IMR-90 (cell line): Measurements from ENCODE around the gene RASGRF1. TPM values are rescaled to one million over a fixed set of nuclear protein-coding genes. Genes with fewer than 3 reads are reported as not detected.

Experiments
- ATAC-seq: fragments of 200-7000 bp; cut with Tn5 transposase; 2 replicates; pipeline ENCODE4 v1.9.1; 2020; ENCODE audit warnings: low read depth, mild to moderate bottlenecking, moderate library complexity
- BruUV-seq: library from RNA; stranded (reverse); fragments of 400-500 nt; replicated peaks from 2 replicates; lab custom pipeline; 2021; lab: Mats Ljungman, UMichigan
- CTCF ChIA-PET: fragments of 300-600 bp; formaldehyde crosslinking; extraction: SDS; loops from one replicate; lab custom pipeline; 2021; ENCODE audit warnings: antibody characterized with exemption; lab: Yijun Ruan, JAX
- POLR2A ChIA-PET: fragments of 300-600 bp; sonication (Branson Sonifier 250); formaldehyde crosslinking; loops from one replicate; lab custom pipeline; 2022; ENCODE audit warnings: antibody characterized with exemption; ENCODE audit not compliant: unreplicated experiment; lab: Charles Lee
- DNase-seq: peaks from one replicate; pipeline ENCODE4 v3.0.0; 2013
- H2AFZ ChIP-seq: replicated peaks from 2 replicates; pipeline ENCODE3; 2013; ENCODE audit warnings: low read length, mild to moderate bottlenecking; ENCODE audit not compliant: poor library complexity
- H2AK5ac ChIP-seq: 2 replicates; pipeline ENCODE4 v1.6.1; 2013; ENCODE audit warnings: low read depth, low read length, inconsistent platforms
- H2AK9ac ChIP-seq: replicated peaks from 2 replicates; pipeline ENCODE3; 2013; ENCODE audit warnings: mild to moderate bottlenecking, low read depth, low read length, moderate library complexity; ENCODE audit not compliant: poor library complexity
- H2BK120ac ChIP-seq: 2 replicates; pipeline ENCODE4 v1.6.1; 2013; ENCODE audit warnings: low read depth, low read length, inconsistent platforms
- H2BK15ac ChIP-seq: 3 replicates; pipeline ENCODE4 v1.6.1; 2013; ENCODE audit warnings: low read depth, low read length, inconsistent platforms
- H2BK20ac ChIP-seq: 2 replicates; pipeline ENCODE4 v1.6.1; 2013; ENCODE audit warnings: low read depth, mild to moderate bottlenecking, inconsistent platforms, low read length, moderate library complexity
- H2BK5ac ChIP-seq: 2 replicates; pipeline ENCODE4 v1.6.1; 2013; ENCODE audit warnings: mild to moderate bottlenecking, low read depth, low read length, inconsistent platforms; ENCODE audit not compliant: poor library complexity, severe bottlenecking
- H3K14ac ChIP-seq: replicated peaks from 2 replicates; pipeline ENCODE4 v1.6.1; 2013; ENCODE audit warnings: low read depth, low read length, inconsistent platforms
- H3K18ac ChIP-seq: 2 replicates; pipeline ENCODE4 v1.6.1; 2013; ENCODE audit warnings: low read depth, low read length, control low read depth
- H3K23ac ChIP-seq: 2 replicates; pipeline ENCODE4 v1.6.1; 2013; ENCODE audit warnings: low read depth, low read length, inconsistent platforms
- H3K27ac ChIP-seq: 2 replicates; pipeline ENCODE4 v1.5.1; 2013; ENCODE audit warnings: mild to moderate bottlenecking, control low read depth, low read length; ENCODE audit not compliant: insufficient read depth
- H3K27me3 ChIP-seq: 2 replicates; pipeline ENCODE4 v1.6.1; 2013; ENCODE audit warnings: low read length; ENCODE audit not compliant: control insufficient read depth, insufficient read depth
- H3K36me3 ChIP-seq: 2 replicates; pipeline ENCODE4 v1.6.1; 2013; ENCODE audit warnings: low read length, mixed read lengths; ENCODE audit not compliant: control insufficient read depth, insufficient read depth
- H3K4ac ChIP-seq: 2 replicates; pipeline ENCODE4 v1.6.1; 2013; ENCODE audit warnings: low read depth, low read length, inconsistent platforms
- H3K4me1 ChIP-seq: 2 replicates; pipeline ENCODE4 v1.6.1; 2013; ENCODE audit warnings: low read length, mixed read lengths; ENCODE audit not compliant: control insufficient read depth, insufficient read depth
- H3K4me2 ChIP-seq: 2 replicates; pipeline ENCODE4 v1.6.1; 2013; ENCODE audit warnings: low read depth, mild to moderate bottlenecking, control low read depth, low read length, moderate library complexity
- H3K4me3 ChIP-seq: 2 replicates; pipeline ENCODE4 v1.5.1; 2013; ENCODE audit warnings: low read depth, mild to moderate bottlenecking, control low read depth, low read length, moderate library complexity; ENCODE audit not compliant: insufficient read depth
- H3K56ac ChIP-seq: 2 replicates; pipeline ENCODE4 v1.6.1; 2013; ENCODE audit warnings: low read length, inconsistent platforms; ENCODE audit not compliant: insufficient read depth; ENCODE audit errors: extremely low read depth
- H3K79me1 ChIP-seq, 2 experiments: 2 replicates each; pipeline ENCODE4 v1.6.1; 2013; ENCODE audit warnings: low read length in 2 of 2, inconsistent platforms in 1 of 2, low read depth in 1 of 2
- H3K9ac ChIP-seq: 2 replicates; pipeline ENCODE4 v1.6.1; 2013; ENCODE audit warnings: low read depth, low read length, control low read depth
- H3K9me1 ChIP-seq: 2 replicates; pipeline ENCODE4 v1.6.1; 2013; ENCODE audit warnings: low read length, inconsistent platforms; ENCODE audit not compliant: insufficient read depth
- H3K9me3 ChIP-seq: 2 replicates; pipeline ENCODE4 v1.6.1; 2013; ENCODE audit warnings: low read length; ENCODE audit not compliant: control insufficient read depth, insufficient read depth
- H4K20me1 ChIP-seq: 2 replicates; pipeline ENCODE4 v1.6.1; 2013; ENCODE audit warnings: low read length, inconsistent platforms; ENCODE audit not compliant: insufficient read depth
- H4K5ac ChIP-seq: 2 replicates; pipeline ENCODE4 v1.6.1; 2013; ENCODE audit warnings: mild to moderate bottlenecking, low read depth, low read length, control low read depth
- H4K8ac ChIP-seq, 2 experiments: 2 replicates each; pipeline ENCODE4 v1.6.1; 2013; ENCODE audit warnings: low read depth in 2 of 2, low read length in 2 of 2, control low read depth in 1 of 2, inconsistent platforms in 1 of 2
- H4K91ac ChIP-seq: 2 replicates; pipeline ENCODE4 v1.6.1; 2013; ENCODE audit warnings: low read depth, low read length, inconsistent platforms; ENCODE audit not compliant: insufficient read depth
- BHLHE40 ChIP-seq: fragments of 150-350 bp; IDR thresholded peaks from 2 replicates; pipeline ENCODE4 v1.6.1; 2016; ENCODE audit warnings: mild to moderate bottlenecking, low read depth, low read length
- CEBPB ChIP-seq: IDR thresholded peaks from 2 replicates; pipeline ENCODE4 v1.6.1; 2012; ENCODE audit warnings: low read depth, low read length, improper control_type of control experiment
- CHD1 ChIP-seq: IDR thresholded peaks from 2 replicates; pipeline ENCODE4 v1.6.1; 2012; ENCODE audit warnings: low read depth, low read length, improper control_type of control experiment
- ELK1 ChIP-seq: fragments of 150-350 bp; IDR thresholded peaks from 2 replicates; pipeline ENCODE4 v1.6.1; 2016; ENCODE audit warnings: low read depth, mild to moderate bottlenecking, low read length, moderate library complexity, borderline replicate concordance
- FOS ChIP-seq: fragments of 150-350 bp; IDR thresholded peaks from 2 replicates; pipeline ENCODE4 v1.6.1; 2016; ENCODE audit warnings: low read depth, low read length
- MAFK ChIP-seq: IDR thresholded peaks from 2 replicates; pipeline ENCODE4 v1.6.1; 2012; ENCODE audit warnings: low read depth, low read length, improper control_type of control experiment
- MAZ ChIP-seq: IDR thresholded peaks from 2 replicates; pipeline ENCODE4 v1.6.1; 2012; ENCODE audit warnings: low read depth, mild to moderate bottlenecking, low read length, improper control_type of control experiment, moderate library complexity, borderline replicate concordance
- MXI1 ChIP-seq: IDR thresholded peaks from 2 replicates; pipeline ENCODE4 v1.6.1; 2012; ENCODE audit warnings: low read depth, mild to moderate bottlenecking, low read length, moderate library complexity, borderline replicate concordance
- NFE2L2 ChIP-seq: fragments of 150-350 bp; IDR thresholded peaks from 2 replicates; pipeline ENCODE4 v1.6.1; 2016; ENCODE audit warnings: low read depth, mild to moderate bottlenecking, low read length
- POLR2A ChIP-seq: IDR thresholded peaks from 2 replicates; pipeline ENCODE4 v1.6.1; 2012; ENCODE audit warnings: mild to moderate bottlenecking, low read depth, low read length
- RAD21 ChIP-seq: IDR thresholded peaks from 2 replicates; pipeline ENCODE4 v1.6.1; 2012; ENCODE audit warnings: low read length, improper control_type of control experiment
- RCOR1 ChIP-seq: IDR thresholded peaks from 2 replicates; pipeline ENCODE4 v1.6.1; 2012; ENCODE audit warnings: mild to moderate bottlenecking, low read length, improper control_type of control experiment; ENCODE audit not compliant: insufficient replicate concordance
- RFX5 ChIP-seq: IDR thresholded peaks from 2 replicates; pipeline ENCODE4 v1.8.0; 2012; ENCODE audit warnings: low read depth, mild to moderate bottlenecking, low read length, moderate library complexity
- SMC3 ChIP-seq: fragments of 150-350 bp; IDR thresholded peaks from 2 replicates; pipeline ENCODE4 v1.6.1; 2016; ENCODE audit warnings: low read depth, mild to moderate bottlenecking, antibody characterized with exemption, low read length, moderate library complexity
- WGBS, 2 experiments: methylation state at CpG; one replicate each; pipeline versions ENCODE4 v1.1.5 to v1.1.7; 2013; ENCODE audit warnings: missing lambda C conversion rate in 2 of 2; ENCODE audit not compliant: insufficient read length in 1 of 2; ENCODE audit errors: extremely low coverage in 2 of 2; 5-methylcytosine and 5-hydroxymethylcytosine counted together
- dilution Hi-C: fragments of 300-500 bp; cut with HindIII; formaldehyde crosslinking; loops from one replicate; pipeline ENCODE4 v1.14.3; 2018; ENCODE audit warnings: low sequenced_read_pairs; ENCODE audit not compliant: unreplicated experiment
- in situ Hi-C: fragments of 300-500 bp; cut with MboI; formaldehyde crosslinking; loops from 3 replicates; pipeline ENCODE4 v1.14.3; 2019; ENCODE audit warnings: low sequenced_read_pairs, inconsistent platforms, mixed read lengths
- intact Hi-C: fragments of 100-400 bp; cut with micrococcal nuclease; formaldehyde crosslinking; loops from 2 replicates; pipeline ENCODE4 v1.10.0; 2022
- polyA plus RNA-seq, 3 experiments: library from polyadenylated mRNA; depleted of rRNA; stranded (reverse); fragments of >200 nt; gene quantifications; 2 replicates each; pipeline ENCODE4 v1.2.3, GENCODE V29; 2012; ENCODE audit warnings: low replicate concordance in 1 of 3
- total RNA-seq: library from RNA; depleted of rRNA; stranded (reverse); fragments of >200 nt; gene quantifications from 2 replicates; pipeline ENCODE4 v1.2.3, GENCODE V29; 2012
- TF ChIP-seq, protein P1 (sequence below): fragments of 150-350 bp; IDR thresholded peaks from 2 replicates; pipeline ENCODE4 v1.6.1; 2017; ENCODE audit warnings: mild to moderate bottlenecking, antibody characterized with exemption, low read length, low read depth
- TF ChIP-seq, protein P2 (sequence below): conservative IDR thresholded peaks from 2 replicates; pipeline ENCODE4 v1.5.1; 2012; ENCODE audit warnings: mild to moderate bottlenecking, low read depth, low read length, improper control_type of control experiment

Gene RASGRF1
- total and polyA plus RNA-seq, 2 of the 4 experiments (the other 2 are of a cell fraction): under 0.01 to 0.15 TPM

GRCh38 chr15:79129235-79129634, 38.7 kb upstream of the RASGRF1 start:
- CTCF ChIA-PET: no interaction called here
- BruUV-seq: no TSS peak

More at GRCh38 chr15:79129235-79129634, 38.7 kb upstream of the RASGRF1 start:
- no peak overlapping the region for H4K8ac ChIP-seq
- ATAC-seq (no peak), DNase-seq (no peak)
- no peaks in the 10 kb centered on the region for H3K27me3 ChIP-seq
- H3K9ac ChIP-seq: no peak overlapping the region
- H3K9me1 ChIP-seq: no peaks in the 10 kb centered on the region
- no peaks in the 10 kb centered on the region for H3K36me3 ChIP-seq
- H3K18ac ChIP-seq: no peak overlapping the region
- H3K23ac ChIP-seq: no peak overlapping the region
- no peaks in the 10 kb centered on the region for H3K4me1 ChIP-seq
- no peaks in the 10 kb centered on the region for H3K79me1 ChIP-seq
- H2BK120ac ChIP-seq: no peak overlapping the region
- H4K20me1 ChIP-seq: no peaks in the 10 kb centered on the region
- no peak overlapping the region for H3K4me3 ChIP-seq
- no peak overlapping the region for H4K91ac ChIP-seq
- in situ Hi-C loops: no loop called here
- 72% methylated on average over 3 of the region's 3 CpGs; no CpG with 5 or more reads in 1 of the 2 experiments for WGBS, 2 experiments
- H2AFZ ChIP-seq: no peak overlapping the region
- H2BK15ac ChIP-seq: no peak overlapping the region
- dilution Hi-C loops: no loop called here
- intact Hi-C loops: no loop called here
- no peaks in the 10 kb centered on the region for H3K9me3 ChIP-seq
- H2AK9ac ChIP-seq: no peak overlapping the region
- no peak overlapping the region for H3K27ac ChIP-seq
- no peak overlapping the region for H4K5ac ChIP-seq
- no peak overlapping the region for H2BK5ac ChIP-seq
- H2AK5ac ChIP-seq: no peak overlapping the region
- TF ChIP-seq RFX5 (no peak), RAD21 (no peak), CHD1 (no peak), FOS (no peak), ELK1 (no peak), MXI1 (no peak), POLR2A (no peak), MAZ (no peak), SMC3 (no peak), MAFK (no peak), BHLHE40 (no peak), RCOR1 (no peak), NFE2L2 (no peak), CEBPB (no peak)
- TF ChIP-seq, protein P1, sequence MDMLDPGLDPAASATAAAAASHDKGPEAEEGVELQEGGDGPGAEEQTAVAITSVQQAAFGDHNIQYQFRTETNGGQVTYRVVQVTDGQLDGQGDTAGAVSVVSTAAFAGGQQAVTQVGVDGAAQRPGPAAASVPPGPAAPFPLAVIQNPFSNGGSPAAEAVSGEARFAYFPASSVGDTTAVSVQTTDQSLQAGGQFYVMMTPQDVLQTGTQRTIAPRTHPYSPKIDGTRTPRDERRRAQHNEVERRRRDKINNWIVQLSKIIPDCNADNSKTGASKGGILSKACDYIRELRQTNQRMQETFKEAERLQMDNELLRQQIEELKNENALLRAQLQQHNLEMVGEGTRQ: no peak
- TF ChIP-seq, protein P2, sequence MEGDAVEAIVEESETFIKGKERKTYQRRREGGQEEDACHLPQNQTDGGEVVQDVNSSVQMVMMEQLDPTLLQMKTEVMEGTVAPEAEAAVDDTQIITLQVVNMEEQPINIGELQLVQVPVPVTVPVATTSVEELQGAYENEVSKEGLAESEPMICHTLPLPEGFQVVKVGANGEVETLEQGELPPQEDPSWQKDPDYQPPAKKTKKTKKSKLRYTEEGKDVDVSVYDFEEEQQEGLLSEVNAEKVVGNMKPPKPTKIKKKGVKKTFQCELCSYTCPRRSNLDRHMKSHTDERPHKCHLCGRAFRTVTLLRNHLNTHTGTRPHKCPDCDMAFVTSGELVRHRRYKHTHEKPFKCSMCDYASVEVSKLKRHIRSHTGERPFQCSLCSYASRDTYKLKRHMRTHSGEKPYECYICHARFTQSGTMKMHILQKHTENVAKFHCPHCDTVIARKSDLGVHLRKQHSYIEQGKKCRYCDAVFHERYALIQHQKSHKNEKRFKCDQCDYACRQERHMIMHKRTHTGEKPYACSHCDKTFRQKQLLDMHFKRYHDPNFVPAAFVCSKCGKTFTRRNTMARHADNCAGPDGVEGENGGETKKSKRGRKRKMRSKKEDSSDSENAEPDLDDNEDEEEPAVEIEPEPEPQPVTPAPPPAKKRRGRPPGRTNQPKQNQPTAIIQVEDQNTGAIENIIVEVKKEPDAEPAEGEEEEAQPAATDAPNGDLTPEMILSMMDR: no peak
- no peak overlapping the region for H3K56ac ChIP-seq
- no peak overlapping the region for H3K4me2 ChIP-seq
- H2BK20ac ChIP-seq: no peak overlapping the region
- no peak overlapping the region for H3K14ac ChIP-seq
- POLR2A ChIA-PET: no interaction called here
- H3K4ac ChIP-seq: no peak overlapping the region
